HepG2 (cell line): ENCODE results near the gene TM9SF2. TPM values are rescaled to one million over a fixed set of nuclear protein-coding genes. Genes with fewer than 3 reads are reported as not detected.

Experiments used
- AKNA ChIP-seq: sonication (generic); formaldehyde crosslinking; IDR thresholded peaks from 2 replicates; pipeline ENCODE4 v1.4.0; 2020; ENCODE audit warnings: missing genetic modification reagents, borderline replicate concordance
- ATF2 ChIP-seq: sonication (generic); formaldehyde crosslinking; IDR thresholded peaks from 2 replicates; pipeline ENCODE4 v1.4.0; 2020; ENCODE audit warnings: missing genetic modification reagents
- CBX1 ChIP-seq: IDR thresholded peaks from one replicate; pipeline ENCODE4 v1.6.1; 2016; ENCODE audit warnings: antibody characterized with exemption, low read depth
- CCDC6 ChIP-seq: sonication (generic); formaldehyde crosslinking; IDR thresholded peaks from 2 replicates; pipeline ENCODE4 v1.8.1; 2022; ENCODE audit warnings: mild to moderate bottlenecking, missing genetic modification reagents, moderate library complexity
- HIVEP1 ChIP-seq: sonication (generic); formaldehyde crosslinking; IDR thresholded peaks from 2 replicates; pipeline ENCODE4 v1.4.0; 2020; ENCODE audit warnings: mild to moderate bottlenecking, missing genetic modification reagents
- KMT2B ChIP-seq: IDR thresholded peaks from 2 replicates; pipeline ENCODE4 v1.6.1; 2016; ENCODE audit warnings: missing genetic modification reagents, missing compliant biosample characterization
- PAXIP1 ChIP-seq: sonication (generic); formaldehyde crosslinking; conservative IDR thresholded peaks from 2 replicates; pipeline ENCODE4 v1.4.0; 2020; ENCODE audit warnings: mild to moderate bottlenecking, missing genetic modification reagents, moderate library complexity
- TARDBP ChIP-seq: sonication (generic); formaldehyde crosslinking; IDR thresholded peaks from 2 replicates; pipeline ENCODE4 v1.8.0; 2022; ENCODE audit warnings: mild to moderate bottlenecking, missing genetic modification reagents
- TMF1 ChIP-seq: sonication (generic); formaldehyde crosslinking; IDR thresholded peaks from 2 replicates; pipeline ENCODE4 v1.8.1; 2022; ENCODE audit warnings: low read depth, missing genetic modification reagents
- ZNF24 ChIP-seq: fragments of 450-650 bp; IDR thresholded peaks from 2 replicates; pipeline ENCODE4 v1.6.1; 2017; ENCODE audit warnings: antibody characterized with exemption, mild to moderate bottlenecking
- ZNF496 ChIP-seq: sonication (generic); formaldehyde crosslinking; IDR thresholded peaks from 2 replicates; pipeline ENCODE4 v1.8.1; 2023; ENCODE audit warnings: mild to moderate bottlenecking, moderate library complexity, missing genetic modification reagents; ENCODE audit not compliant: insufficient replicate concordance
- ZNF512B ChIP-seq: sonication (generic); formaldehyde crosslinking; IDR thresholded peaks from 2 replicates; pipeline ENCODE4 v1.5.1; 2020; ENCODE audit warnings: missing genetic modification reagents, mild to moderate bottlenecking, borderline replicate concordance
- ZNF558 ChIP-seq: sonication (generic); formaldehyde crosslinking; IDR thresholded peaks from 2 replicates; pipeline ENCODE4 v1.9.0; 2022; ENCODE audit warnings: mild to moderate bottlenecking, missing genetic modification reagents, borderline replicate concordance
- ZNF816 ChIP-seq: sonication (generic); formaldehyde crosslinking; IDR thresholded peaks from 2 replicates; pipeline ENCODE4 v1.8.0; 2022; ENCODE audit warnings: missing genetic modification reagents, mild to moderate bottlenecking, borderline replicate concordance
- polyA plus RNA-seq, 8 experiments: library from polyadenylated mRNA; depleted of rRNA in 3 of 8; stranded (reverse) in 7 of 8; unstranded in 1 of 8; fragments of >200 nt; fragmentation: Illumina TruSeq in 4 of 8; extraction: Trizol in 4 of 8; gene quantifications; 2 replicates each; pipeline versions ENCODE4 v1.2.1 to v1.2.3, GENCODE V29; 2011 to 2016; ENCODE audit warnings: low read depth in 4 of 8, missing spikeins in 1 of 8, mixed read lengths in 1 of 8; ENCODE audit not compliant: insufficient read depth in 1 of 8
- total RNA-seq, 5 experiments: library from RNA; depleted of rRNA; stranded (reverse); fragments of >200 nt; fragmentation: Illumina TruSeq; extraction: Trizol; gene quantifications; 2 replicates each; pipeline ENCODE4 v1.2.3, GENCODE V29; 2016; ENCODE audit warnings: low read depth in 1 of 5

Gene TM9SF2
- total and polyA plus RNA-seq, 2 of the 13 experiments (the other 11 are each of a cell fraction or from before 2014, with no cell fraction given) = 94.1 to 123 TPM

- TF ChIP-seq CCDC6 (CRISPR knock-in tag) (no peak), ZNF24 (no peak), AKNA (CRISPR knock-in tag) (no peak), TMF1 (CRISPR knock-in tag) (no peak), ATF2 (CRISPR knock-in tag) (peak; percentile 52; the same call in 1 of the 2 replicates), KMT2B (CRISPR knock-in tag) (peak; percentile 91), TARDBP (CRISPR knock-in tag) (no peak), HIVEP1 (CRISPR knock-in tag) (0 out of 2 replicates have a peak, but pooled peaks have one; percentile 40), PAXIP1 (CRISPR knock-in tag) (peak; percentile 43; the same call in 1 of the 2 replicates), ZNF816 (CRISPR knock-in tag) (no peak), CBX1 (peak; percentile 54), ZNF496 (CRISPR knock-in tag) (no peak), ZNF512B (no peak; the same call in 1 of the 2 replicates), ZNF558 (CRISPR knock-in tag) (no peak)
Measured at GRCh38 chr13:99501184-99501847, at the start of gene TM9SF2 (continued).
